B cell (primary cell): ENCODE measurements around the gene ELMO3. TPM values are rescaled to one million over a fixed set of nuclear protein-coding genes. Genes with fewer than 3 reads are reported as not detected.

Source experiments
- ATAC-seq: fragments of 200-7000 bp; cut with Tn5 transposase; one replicate; pipeline ENCODE4 v1.10.0; 2021; ENCODE audit warnings: low read depth, mild to moderate bottlenecking, moderate number of reproducible peaks, moderate library complexity
- CTCF ChIA-PET: fragments of 350-600 bp; sonication (Branson Sonifier 250); formaldehyde crosslinking; loops from one replicate; lab custom pipeline; 2021; ENCODE audit warnings: antibody characterized with exemption, inconsistent platforms; lab: Charles Lee
- POLR2A ChIA-PET: fragments of 350-600 bp; sonication (Branson Sonifier 250); formaldehyde crosslinking; loops from one replicate; lab custom pipeline; 2021; ENCODE audit warnings: antibody characterized with exemption; lab: Charles Lee
- DNase-seq: peaks from one replicate; pipeline ENCODE4 v3.0.0; 2013
- H2AFZ ChIP-seq: 2 replicates; pipeline ENCODE4 v1.6.1; 2012; ENCODE audit warnings: mild to moderate bottlenecking, low read depth, low read length; ENCODE audit not compliant: insufficient read depth, poor library complexity, severe bottlenecking
- H3K27ac ChIP-seq, 2 donors: 1 replicate in 1 of 2; 2 replicates in 1 of 2; pipeline ENCODE4 v1.5.1; 2012 to 2013; ENCODE audit warnings: low read length in 2 of 2, mild to moderate bottlenecking in 2 of 2, moderate library complexity in 1 of 2
- H3K27me3 ChIP-seq, 4 experiments: fragments of 200-600 bp in 1 of 4; sonication (generic) in 1 of 4; replicated peaks in 1 of 4; 1 replicate in 2 of 4; 2 replicates in 2 of 4; pipeline versions ENCODE4 v1.6.1 to v1.7.0; 2013 to 2016; ENCODE audit warnings: low read length in 3 of 4, mild to moderate bottlenecking in 2 of 4, mixed read lengths in 1 of 4, moderate library complexity in 1 of 4; ENCODE audit not compliant: insufficient read depth in 4 of 4, control insufficient read depth in 3 of 4; ENCODE audit errors: control extremely low read depth in 1 of 4
- H3K36me3 ChIP-seq, 2 experiments: replicated peaks in 1 of 2; 1 replicate in 1 of 2; 2 replicates in 1 of 2; pipeline versions ENCODE4 v1.6.1 to v1.7.1; 2013; ENCODE audit warnings: low read length in 1 of 2; ENCODE audit not compliant: insufficient read depth in 2 of 2, control insufficient read depth in 1 of 2; ENCODE audit errors: control extremely low read depth in 1 of 2, extremely low read depth in 1 of 2
- H3K4me1 ChIP-seq, 2 donors: fragments of 200-600 bp in 1 of 2; sonication (generic) in 1 of 2; 1 replicate in 1 of 2; 2 replicates in 1 of 2; pipeline versions ENCODE4 v1.5.1 to v1.6.1; 2013 to 2017; ENCODE audit warnings: low read length in 2 of 2; ENCODE audit not compliant: control insufficient read depth in 2 of 2, insufficient read depth in 2 of 2
- H3K4me2 ChIP-seq: replicated peaks from 2 replicates; pipeline ENCODE3; 2012; ENCODE audit warnings: mild to moderate bottlenecking, low read depth, low read length; ENCODE audit not compliant: poor library complexity, severe bottlenecking
- H3K4me3 ChIP-seq, 5 experiments: fragments of 200-600 bp in 1 of 5; sonication (generic) in 1 of 5; 1 replicate in 3 of 5; 2 replicates in 2 of 5; pipeline versions ENCODE4 v1.5.1 to v1.7.0; 2011 to 2016; ENCODE audit warnings: low read length in 4 of 5, mild to moderate bottlenecking in 4 of 5, low read depth in 2 of 5, control low read depth in 1 of 5, moderate library complexity in 1 of 5; ENCODE audit not compliant: insufficient read depth in 1 of 5; ENCODE audit errors: control extremely low read depth in 1 of 5, extremely low read depth in 1 of 5
- H3K79me2 ChIP-seq: fragments of 200-600 bp; sonication (generic); one replicate; pipeline ENCODE4 v1.6.0; 2016; ENCODE audit warnings: low read length; ENCODE audit not compliant: control insufficient read depth, insufficient read depth
- H3K9ac ChIP-seq: fragments of 200-600 bp; sonication (generic); 2 replicates; pipeline ENCODE4 v1.6.1; 2017; ENCODE audit warnings: mild to moderate bottlenecking, low read length, moderate library complexity
- H3K9me3 ChIP-seq, 3 donors: one replicate each; pipeline versions ENCODE4 v1.6.1 to v1.7.1; 2013; ENCODE audit warnings: low read length in 2 of 3; ENCODE audit not compliant: control insufficient read depth in 2 of 3, insufficient read depth in 1 of 3; ENCODE audit errors: control extremely low read depth in 1 of 3
- H4K20me1 ChIP-seq: 2 replicates; pipeline ENCODE4 v1.6.0; 2012; ENCODE audit warnings: mild to moderate bottlenecking, low read length; ENCODE audit not compliant: insufficient read depth, control insufficient read depth, poor library complexity, severe bottlenecking
- H3K27ac Mint-ChIP-seq: one replicate; pipeline ENCODE4 v1.8.0; 2021; ENCODE audit warnings: mixed read lengths
- H3K27me3 Mint-ChIP-seq: one replicate; pipeline ENCODE4 v1.8.0; 2021; ENCODE audit warnings: mixed read lengths
- H3K4me1 Mint-ChIP-seq: one replicate; pipeline ENCODE4 v1.8.0; 2021; ENCODE audit warnings: mixed read lengths
- H3K4me3 Mint-ChIP-seq: one replicate; pipeline ENCODE4 v1.8.0; 2021; ENCODE audit warnings: mixed read lengths
- H3K9me3 Mint-ChIP-seq: one replicate; pipeline ENCODE4 v1.8.0; 2022; ENCODE audit warnings: mixed read lengths; ENCODE audit not compliant: insufficient read depth
- CTCF ChIP-seq: fragments of 200-600 bp; IDR thresholded peaks from one replicate; pipeline ENCODE4 v1.8.0; 2022; ENCODE audit warnings: antibody characterized with exemption, mild to moderate bottlenecking
- EZH2 ChIP-seq: IDR thresholded peaks from 2 replicates; pipeline ENCODE4 v1.6.1; 2012; ENCODE audit warnings: borderline replicate concordance, low read depth, mild to moderate bottlenecking, moderate library complexity, low read length; ENCODE audit not compliant: insufficient read depth, poor library complexity, severe bottlenecking
- WGBS: methylation state at CpG from one replicate; pipeline ENCODE4 v1.1.5; 2013; ENCODE audit warnings: missing lambda C conversion rate; ENCODE audit not compliant: insufficient coverage; 5-methylcytosine and 5-hydroxymethylcytosine counted together
- intact Hi-C: fragments of 100-400 bp; cut with micrococcal nuclease; formaldehyde crosslinking; loops from one replicate; pipeline ENCODE4 v1.10.0; 2022
- polyA plus RNA-seq: library from polyadenylated mRNA; depleted of rRNA; stranded (reverse); fragments of >200 nt; gene quantifications from 2 replicates; pipeline ENCODE4 v1.2.3, GENCODE V29; 2012
- total RNA-seq, 2 donors: library from RNA; stranded (reverse); fragments of 120-200 nt in 1 of 2; gene quantifications; 1 replicate in 1 of 2; 2 replicates in 1 of 2; pipeline versions ENCODE4 v1.2.3 to v1.2.4, GENCODE V29; 2013 to 2022

Gene ELMO3
- total and polyA plus RNA-seq, 2 donors (not counting 1 experiment from before 2014, with no cell fraction given) = 9.1 to 9.6 TPM

GRCh38 chr16:67161595-67162058 is 37.3 kb upstream of the ELMO3 start:
- ChIA-PET CTCF (interaction anchor here (1.1 to 2.5 kb wide), 5 partner anchors 11 to 23 kb away, joined by 3 to 11 read pairs (median 4); partner anchors contain the start of gene MATCAP1), POLR2A (interaction anchor here (2.1 kb wide), 1 partner anchor 22 kb away, joined by 4 read pairs; the partner anchor contains the start of gene MATCAP1)
- TF ChIP-seq CTCF = no peak
- TF ChIP-seq EZH2 = no peak
- Histone ChIP-seq H4K20me1 (peaks cover 42% of the 10 kb centered on the region), H3K4me3 (no peak overlapping the region), H3K9ac (no peak overlapping the region), H3K36me3 (no peaks in the 10 kb centered on the region), H3K4me2 (peak overlapping the region; percentile 99), H3K79me2 (no peaks in the 10 kb centered on the region), H3K9me3 (peaks cover 0 to 40% (median 0%) of the 10 kb centered on the region in 3 donors), H3K4me1 (peaks cover 65 to 72% of the 10 kb centered on the region in 2 donors), H3K27ac (no peak overlapping the region), H2AFZ (no peak overlapping the region), H3K27me3 (peaks cover 0 to 58% (median 31%) of the 10 kb centered on the region in 4 experiments)
- DNase-seq (peak; percentile 29), ATAC-seq (no peak)
- H3K27me3 Mint-ChIP-seq = peaks cover 23% of the 10 kb centered on the region
- H3K4me1 Mint-ChIP-seq = peaks cover 59% of the 10 kb centered on the region
- H3K4me3 Mint-ChIP-seq = peak overlapping the region; percentile 76
- no peak overlapping the region for H3K27ac Mint-ChIP-seq
- WGBS = 63% methylated on average over 17 of the region's 25 CpGs
- intact Hi-C loops = loop anchor here (2.0 kb wide), 1 partner anchor 31 kb away; the partner anchor contains the start of gene E2F4
- H3K9me3 Mint-ChIP-seq = no peaks in the 10 kb centered on the region

GRCh38 chr16:67162506-67163163 is 36.3 kb upstream of the ELMO3 start:
- H3K79me2 ChIP-seq = no peaks in the 10 kb centered on the region
- Mint-ChIP-seq H3K4me3 (peak overlapping the region; percentile 76), H3K4me1 (peaks cover 56% of the 10 kb centered on the region), H3K27me3 (peaks cover 33% of the 10 kb centered on the region), H3K27ac (no peak overlapping the region), H3K9me3 (no peaks in the 10 kb centered on the region)
- ChIA-PET POLR2A (interaction anchor here (0.5 to 0.6 kb wide), 4 partner anchors 14 to 523 kb away, joined by 3 to 9 read pairs (median 4); no protein-coding TSS in a partner anchor), CTCF (interaction anchor here (1.0 to 2.5 kb wide), 11 partner anchors 7 to 269 kb away, joined by 3 to 11 read pairs (median 4); partner anchors contain the start of gene MATCAP1)
- DNase-seq = peak; percentile 54
- H3K9ac ChIP-seq = peak overlapping the region; percentile 42
- TF ChIP-seq EZH2 = no peak
- no peak for TF ChIP-seq CTCF
- H3K27me3 ChIP-seq = peaks cover 0 to 68% (median 39%) of the 10 kb centered on the region in 4 experiments
- no peak for ATAC-seq
- H3K9me3 ChIP-seq = peaks cover 0 to 41% (median 0%) of the 10 kb centered on the region in 3 donors
- H3K4me1 ChIP-seq = peaks cover 64 to 70% of the 10 kb centered on the region in 2 donors
- 10% methylated on average over 43 of the region's 44 CpGs for WGBS
- H3K27ac ChIP-seq = no peak overlapping the region
- peaks cover 32% of the 10 kb centered on the region for H4K20me1 ChIP-seq
- peak overlapping the region in 3 of 5 experiments; percentile 21 to 44 (median 38) for H3K4me3 ChIP-seq
- intact Hi-C loops = no loop called here
- no peak overlapping the region for H2AFZ ChIP-seq
- no peaks in the 10 kb centered on the region for H3K36me3 ChIP-seq
- peak overlapping the region; percentile 78 for H3K4me2 ChIP-seq
